BE2C (cell line): ENCODE data around the gene TRIM3.

Source experiments
- DNase-seq: peaks from one replicate; pipeline ENCODE4 v3.0.0-alpha.2; 2020
- H3K27me3 ChIP-seq: fragments of 250-450 bp; sonication (Bioruptor Pico); 2 replicates; pipeline ENCODE4 v1.5.1; 2020; ENCODE audit warnings: mild to moderate bottlenecking
- H3K36me3 ChIP-seq: fragments of 250-450 bp; sonication (Bioruptor Pico); 2 replicates; pipeline ENCODE4 v1.5.1; 2020; ENCODE audit warnings: mild to moderate bottlenecking
- H3K4me1 ChIP-seq: fragments of 250-450 bp; sonication (Bioruptor Pico); 2 replicates; pipeline ENCODE4 v1.5.1; 2020
- H3K4me3 ChIP-seq: 2 replicates; pipeline ENCODE4 v1.5.1; 2011; ENCODE audit warnings: low read depth, low read length
- H3K9me3 ChIP-seq: fragments of 250-450 bp; sonication (Bioruptor Pico); 2 replicates; pipeline ENCODE4 v1.5.1; 2020
- TF ChIP-seq, protein P1 (sequence below): IDR thresholded peaks from 2 replicates; pipeline ENCODE4 v1.5.1; 2012; ENCODE audit warnings: mild to moderate bottlenecking, low read depth, low read length

The TRIM3 gene

GRCh38 chr11:6504166-6504565 lies 30.4 kb upstream of the TRIM3 start:
- Histone ChIP-seq H3K4me3 (no peak overlapping the region), H3K4me1 (0 out of 2 replicates have a peak, but pooled peaks cover 3% of the 10 kb centered on the region), H3K36me3 (no peaks in the 10 kb centered on the region; the same call in 1 of the 2 replicates), H3K27me3 (no peaks in the 10 kb centered on the region), H3K9me3 (no peaks in the 10 kb centered on the region)
- TF ChIP-seq, protein P1, sequence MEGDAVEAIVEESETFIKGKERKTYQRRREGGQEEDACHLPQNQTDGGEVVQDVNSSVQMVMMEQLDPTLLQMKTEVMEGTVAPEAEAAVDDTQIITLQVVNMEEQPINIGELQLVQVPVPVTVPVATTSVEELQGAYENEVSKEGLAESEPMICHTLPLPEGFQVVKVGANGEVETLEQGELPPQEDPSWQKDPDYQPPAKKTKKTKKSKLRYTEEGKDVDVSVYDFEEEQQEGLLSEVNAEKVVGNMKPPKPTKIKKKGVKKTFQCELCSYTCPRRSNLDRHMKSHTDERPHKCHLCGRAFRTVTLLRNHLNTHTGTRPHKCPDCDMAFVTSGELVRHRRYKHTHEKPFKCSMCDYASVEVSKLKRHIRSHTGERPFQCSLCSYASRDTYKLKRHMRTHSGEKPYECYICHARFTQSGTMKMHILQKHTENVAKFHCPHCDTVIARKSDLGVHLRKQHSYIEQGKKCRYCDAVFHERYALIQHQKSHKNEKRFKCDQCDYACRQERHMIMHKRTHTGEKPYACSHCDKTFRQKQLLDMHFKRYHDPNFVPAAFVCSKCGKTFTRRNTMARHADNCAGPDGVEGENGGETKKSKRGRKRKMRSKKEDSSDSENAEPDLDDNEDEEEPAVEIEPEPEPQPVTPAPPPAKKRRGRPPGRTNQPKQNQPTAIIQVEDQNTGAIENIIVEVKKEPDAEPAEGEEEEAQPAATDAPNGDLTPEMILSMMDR, result no peak
- DNase-seq, result no peak

- no peaks in the 10 kb centered on the region; the same call in 1 of the 2 replicates for H3K36me3 ChIP-seq
- TF ChIP-seq, protein P1, result no peak
- H3K27me3 ChIP-seq, result no peaks in the 10 kb centered on the region
- no peak overlapping the region for H3K4me3 ChIP-seq
- H3K9me3 ChIP-seq, result no peaks in the 10 kb centered on the region
- no peak for DNase-seq
- H3K4me1 ChIP-seq, result 0 out of 2 replicates have a peak, but pooled peaks cover 3% of the 10 kb centered on the region
Observed at GRCh38 chr11:6502382-6502781, 28.6 kb upstream of the TRIM3 start.

DNA sequence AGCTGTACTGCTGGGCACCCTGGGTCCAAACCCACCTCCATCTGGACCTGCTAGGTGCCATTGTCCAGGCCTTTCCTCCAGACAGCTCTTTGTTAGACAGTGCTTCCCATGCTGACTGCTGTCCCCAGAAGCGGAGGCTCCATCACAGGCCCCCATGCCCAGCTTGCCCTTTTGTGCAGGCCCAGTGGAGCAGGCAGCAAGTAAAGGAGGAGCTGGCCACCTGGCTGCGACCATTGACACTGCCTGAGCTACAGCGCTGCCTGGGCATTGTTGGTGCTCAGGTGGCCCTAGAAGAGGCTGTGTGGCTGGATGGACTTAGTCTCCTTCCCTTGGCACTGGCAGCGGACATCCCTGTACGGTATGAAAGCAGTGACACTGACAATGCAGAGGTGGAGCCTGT lies 24.8 kb upstream of the TRIM3 start:
- Histone ChIP-seq H3K36me3 (no peaks in the 10 kb centered on the region), H3K4me1 (no peaks in the 10 kb centered on the region), H3K9me3 (no peaks in the 10 kb centered on the region), H3K4me3 (no peak overlapping the region), H3K27me3 (no peaks in the 10 kb centered on the region)
- no peak for DNase-seq
- TF ChIP-seq, protein P1, result no peak

GRCh38 chr11:6498121-6498520 lies 24.4 kb upstream of the TRIM3 start:
- no peaks in the 10 kb centered on the region for H3K9me3 ChIP-seq
- H3K27me3 ChIP-seq, result no peaks in the 10 kb centered on the region
- DNase-seq, result no peak
- TF ChIP-seq, protein P1, result no peak
- no peaks in the 10 kb centered on the region for H3K36me3 ChIP-seq
- H3K4me1 ChIP-seq, result no peaks in the 10 kb centered on the region
- H3K4me3 ChIP-seq, result no peak overlapping the region

DNA sequence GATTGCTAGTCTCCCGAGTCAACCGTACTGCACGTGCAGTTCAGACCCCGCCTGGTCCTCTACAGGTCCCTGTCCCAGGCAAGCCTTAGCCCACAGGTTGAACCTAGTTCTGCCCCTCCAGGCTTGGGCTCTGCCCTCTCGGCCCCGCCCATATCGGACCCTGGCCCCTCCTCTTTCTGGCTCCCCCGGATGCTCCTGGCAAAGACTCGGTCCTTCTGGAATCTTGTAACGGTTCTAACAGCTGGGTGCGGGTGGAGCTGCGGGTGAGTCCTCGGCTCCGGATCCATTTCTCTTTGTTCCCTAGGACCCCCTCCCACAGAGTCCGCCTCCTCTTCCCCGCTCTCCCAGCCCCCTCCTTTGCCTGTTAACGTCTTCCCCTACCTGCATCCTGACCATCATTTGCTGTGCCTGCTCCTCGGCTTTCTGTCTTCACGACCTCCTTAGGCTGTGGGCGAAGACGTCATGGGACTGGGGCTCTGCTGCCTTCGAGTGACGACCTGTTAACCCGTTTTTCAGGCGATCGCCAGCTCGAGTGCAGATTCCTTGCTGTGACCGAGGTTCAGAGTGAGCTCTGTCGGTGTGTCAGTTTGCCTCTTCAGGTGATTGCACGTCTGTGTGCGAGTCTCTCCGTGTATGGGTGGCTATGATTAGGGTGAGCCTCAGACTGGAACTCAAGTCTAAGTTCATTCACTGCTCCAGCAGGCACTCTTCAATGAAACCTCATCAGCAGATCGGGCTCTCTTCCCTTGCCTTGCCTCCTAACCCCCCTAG lies 23.5 kb upstream of the TRIM3 start, which contains the start of gene DNHD1:
DNHD1 (plus strand) TSS at position 212 of the 771 bp plus-strand sequence. CDS start 936 bp downstream, outside the sequence.
- DNase-seq, result no peak
- Histone ChIP-seq H3K27me3 (no peaks in the 10 kb centered on the region), H3K4me1 (no peaks in the 10 kb centered on the region), H3K9me3 (no peaks in the 10 kb centered on the region), H3K36me3 (no peaks in the 10 kb centered on the region), H3K4me3 (no peak within 1 kb of the TSS)
- TF ChIP-seq, protein P1, result no peak

DNA sequence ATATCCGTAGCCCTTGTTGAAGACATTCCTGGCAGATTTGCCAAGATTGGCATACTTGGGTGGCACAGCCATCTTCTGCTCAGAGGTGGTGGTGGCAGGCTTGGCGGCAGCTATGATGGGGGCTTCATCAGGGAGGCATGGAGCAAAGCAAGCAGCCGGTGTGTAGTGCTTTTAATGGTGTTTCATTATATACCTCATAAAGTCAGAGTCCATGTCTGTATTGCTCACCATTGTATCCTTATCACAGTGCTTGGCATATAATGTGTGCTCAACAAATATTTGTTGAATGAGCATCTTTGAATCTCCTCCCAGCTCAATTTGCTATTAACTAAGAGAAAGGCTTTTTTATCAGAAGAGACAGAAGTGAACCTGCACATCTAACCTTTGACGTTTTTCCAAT lies 15.6 kb upstream of the TRIM3 start:
- Histone ChIP-seq H3K9me3 (no peaks in the 10 kb centered on the region), H3K4me1 (no peaks in the 10 kb centered on the region), H3K4me3 (no peak overlapping the region), H3K27me3 (no peaks in the 10 kb centered on the region), H3K36me3 (no peaks in the 10 kb centered on the region; the same call in 1 of the 2 replicates)
- TF ChIP-seq, protein P1, result no peak
- no peak for DNase-seq
